ENCODE data around the gene TCF12.
"Not testable (repeated sequence)": the region's sequence is repeated elsewhere in the genome, so short reads cannot be mapped to it uniquely, and the experiment has no call there.

TCF12 gene

DNA sequence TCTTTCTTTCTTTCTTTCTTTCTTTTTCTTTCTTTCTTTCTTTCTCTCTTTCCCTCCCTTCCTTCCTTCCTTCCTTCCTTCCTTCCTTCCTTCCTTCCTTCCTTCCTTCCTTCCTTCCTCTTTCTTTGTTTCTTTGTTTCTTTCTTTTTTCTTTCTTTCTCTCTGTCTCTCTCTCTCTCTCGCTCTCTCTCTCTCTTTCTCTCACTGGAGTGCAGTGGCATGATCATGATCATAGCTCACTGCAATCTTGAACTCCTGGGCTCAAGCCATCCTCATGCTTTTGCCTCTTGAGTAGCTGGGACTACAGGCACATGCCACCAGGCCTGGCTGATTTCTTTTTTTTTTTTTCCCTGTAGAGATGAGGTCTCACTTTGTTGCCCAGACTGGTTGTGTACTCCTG lies 89.4 kb downstream of the TCF12 start:
- not testable (repeated sequence) for H3K9me3 ChIP-seq; H3K27me3 ChIP-seq (ENCODE audit: low read depth)
- peaks cover 16% of the 10 kb centered on the region for H3K4me1 ChIP-seq

DNA sequence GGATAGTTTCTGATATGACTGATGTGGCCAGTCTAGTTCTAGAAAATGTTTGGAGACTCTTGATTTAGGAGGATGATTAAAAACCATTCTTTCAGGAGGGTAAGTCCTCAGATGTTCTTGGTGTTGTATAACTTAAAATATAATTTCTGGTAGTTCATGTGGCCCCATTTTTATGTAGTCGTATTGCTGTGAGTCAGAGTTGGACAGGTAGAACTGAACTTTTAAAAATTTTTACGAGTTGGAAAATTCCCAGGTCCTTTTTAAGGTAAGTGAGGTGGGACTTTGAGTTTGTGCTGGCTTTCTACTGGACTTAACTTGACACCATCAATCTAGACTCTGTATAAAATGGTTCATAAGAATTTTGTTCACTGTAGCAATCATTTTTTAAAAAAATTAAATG lies 92.3 kb downstream of the TCF12 start:
- H3K4me1 ChIP-seq = peaks cover 7% of the 10 kb centered on the region
- DNase-seq (ENCODE audit: low spot score in 2 of 2) = no peak
- no peaks in the 10 kb centered on the region; the same call in 1 of the 2 replicates for H3K36me3 ChIP-seq (replicated peaks)
- H3K27me3 ChIP-seq (ENCODE audit: low read depth) = no peaks in the 10 kb centered on the region
- in situ Hi-C loops (cut with MboI; ENCODE audit: low sequenced_read_pairs) = no loop called here
- H3K9me3 ChIP-seq = no peaks in the 10 kb centered on the region
- H3K4me3 ChIP-seq = no peak overlapping the region

More for the DNA sequence above, 89.4 kb downstream of the TCF12 start:
- DNase-seq (ENCODE audit: low spot score in 2 of 2); in situ Hi-C loops (cut with MboI; ENCODE audit: low sequenced_read_pairs); H3K4me3 ChIP-seq; H3K36me3 ChIP-seq (replicated peaks): not testable (repeated sequence)

DNA sequence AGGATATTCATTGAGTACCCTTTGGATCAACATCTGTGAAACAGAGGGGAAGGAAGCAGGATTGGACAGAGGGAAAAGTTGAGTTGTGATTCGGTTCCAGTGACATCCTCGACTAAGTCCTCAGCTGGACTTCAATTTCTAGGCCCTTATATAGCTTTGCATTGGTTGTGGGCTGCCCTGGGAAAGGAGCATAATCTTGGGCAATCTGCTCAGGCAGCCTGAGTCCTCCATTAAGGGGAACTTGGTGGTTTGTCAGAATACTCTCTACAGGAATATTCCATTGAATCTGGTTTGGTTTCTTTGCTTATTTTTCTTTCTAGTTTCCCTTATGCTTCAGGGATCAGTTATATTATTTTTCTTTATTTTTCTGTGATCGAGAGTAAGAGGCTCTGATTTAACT lies 94.1 kb downstream of the TCF12 start:
- H3K4me1 ChIP-seq = peaks cover 10% of the 10 kb centered on the region
- no peaks in the 10 kb centered on the region; the same call in 1 of the 2 replicates for H3K36me3 ChIP-seq (replicated peaks)
- no peak overlapping the region for H3K4me3 ChIP-seq
- in situ Hi-C loops (cut with MboI; ENCODE audit: low sequenced_read_pairs) = no loop called here
- no peak for DNase-seq (ENCODE audit: low spot score in 2 of 2)
- no peaks in the 10 kb centered on the region for H3K9me3 ChIP-seq
- no peaks in the 10 kb centered on the region for H3K27me3 ChIP-seq (ENCODE audit: low read depth)

DNA sequence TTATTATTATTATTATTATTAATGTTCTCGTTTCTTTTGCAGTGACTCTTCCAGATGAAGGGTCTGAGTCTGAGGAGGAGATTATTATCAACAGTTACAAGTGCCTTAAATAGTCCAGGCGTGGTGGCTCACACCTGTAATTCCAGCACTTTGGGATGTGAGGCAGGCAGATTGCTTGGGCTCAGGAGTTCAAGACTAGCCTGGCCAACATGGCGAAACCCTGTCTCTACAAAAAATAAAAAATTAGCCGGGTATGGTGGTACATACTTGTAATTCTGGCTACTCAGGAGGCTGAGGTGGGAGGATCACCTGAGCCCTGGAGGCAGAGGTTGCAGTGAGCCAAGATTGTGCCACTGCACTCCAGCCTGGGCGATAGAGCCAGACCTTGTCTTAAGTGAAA lies 96.5 kb downstream of the TCF12 start:
- H3K9me3 ChIP-seq; H3K4me3 ChIP-seq; H3K27me3 ChIP-seq (ENCODE audit: low read depth); H3K4me1 ChIP-seq; H3K36me3 ChIP-seq (replicated peaks); DNase-seq (ENCODE audit: low spot score in 2 of 2); in situ Hi-C loops (cut with MboI; ENCODE audit: low sequenced_read_pairs): not testable (repeated sequence)

DNA sequence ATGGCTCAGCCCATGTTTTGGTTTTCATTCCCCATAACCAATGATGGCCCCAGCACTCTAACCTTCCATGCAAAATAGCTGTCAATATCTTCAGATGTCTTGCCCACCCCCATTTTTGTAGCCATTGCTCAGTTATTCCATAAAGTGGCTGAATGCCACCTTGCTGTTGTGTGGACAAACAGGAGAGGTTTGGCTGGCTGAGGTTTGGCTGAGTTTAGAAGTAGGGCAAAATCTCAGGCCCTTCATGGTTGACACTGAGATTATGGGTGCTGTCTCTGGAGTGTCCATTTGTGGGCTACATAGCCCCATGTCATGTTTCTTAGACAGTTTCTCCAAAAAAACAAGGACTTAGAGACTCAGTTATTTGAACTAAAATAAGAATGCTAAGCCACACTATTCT lies 96.9 kb downstream of the TCF12 start:
- Histone ChIP-seq H3K36me3 (replicated peaks) (no peaks in the 10 kb centered on the region; the same call in 1 of the 2 replicates), H3K27me3 (ENCODE audit: low read depth) (no peaks in the 10 kb centered on the region), H3K4me1 (peaks cover 4% of the 10 kb centered on the region), H3K4me3 (no peak overlapping the region), H3K9me3 (no peaks in the 10 kb centered on the region)
- in situ Hi-C loops (cut with MboI; ENCODE audit: low sequenced_read_pairs) = no loop called here
- no peak for DNase-seq (ENCODE audit: low spot score in 2 of 2)

DNA sequence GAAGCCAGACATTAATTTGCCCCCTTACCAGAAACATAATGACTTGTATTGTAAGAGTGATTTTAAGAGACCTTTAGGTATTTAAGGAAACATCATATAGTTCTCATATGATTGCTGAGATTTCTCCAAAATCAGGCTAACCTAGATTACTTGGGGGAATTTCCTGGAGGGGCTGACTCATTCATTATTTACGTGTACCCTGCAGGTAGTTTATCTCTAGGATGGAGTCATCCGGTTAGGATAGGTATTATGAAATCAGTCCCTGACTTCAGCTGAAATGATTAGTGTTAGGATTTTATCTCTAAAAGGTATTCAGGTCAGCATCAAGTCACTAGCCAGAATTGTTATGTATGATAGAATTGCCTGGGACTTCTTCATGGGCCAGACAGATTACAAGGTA lies 97.5 kb downstream of the TCF12 start:
- H3K36me3 ChIP-seq (replicated peaks) = no peaks in the 10 kb centered on the region; the same call in 1 of the 2 replicates
- no peaks in the 10 kb centered on the region for H3K9me3 ChIP-seq
- DNase-seq (ENCODE audit: low spot score in 2 of 2) = no peak
- no peaks in the 10 kb centered on the region for H3K27me3 ChIP-seq (ENCODE audit: low read depth)
- H3K4me1 ChIP-seq = peaks cover 4% of the 10 kb centered on the region
- H3K4me3 ChIP-seq = no peak overlapping the region
- in situ Hi-C loops (cut with MboI; ENCODE audit: low sequenced_read_pairs) = no loop called here

DNA sequence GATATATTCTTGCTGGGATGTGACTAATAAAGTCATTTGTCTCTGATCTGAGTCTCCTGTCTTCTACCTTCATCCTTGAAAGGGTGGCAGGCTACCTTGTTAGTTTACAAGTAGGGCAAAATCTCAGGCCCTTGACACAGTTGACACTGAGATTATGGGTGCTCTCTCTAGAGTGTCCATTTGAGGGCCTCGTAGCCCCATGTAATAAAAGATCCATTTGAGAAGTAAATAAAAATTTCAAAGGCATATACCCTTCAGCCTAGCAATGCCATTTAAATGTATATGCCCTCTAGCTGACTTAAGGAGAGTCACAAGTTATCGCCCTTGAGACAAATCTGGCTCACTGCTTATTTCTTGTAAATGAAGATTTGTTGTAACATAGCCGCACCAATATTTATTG lies 98.6 kb downstream of the TCF12 start:
- no peaks in the 10 kb centered on the region for H3K9me3 ChIP-seq
- H3K4me3 ChIP-seq = no peak overlapping the region
- peaks cover 4% of the 10 kb centered on the region for H3K4me1 ChIP-seq
- H3K27me3 ChIP-seq (ENCODE audit: low read depth) = no peaks in the 10 kb centered on the region
- no peaks in the 10 kb centered on the region; the same call in 1 of the 2 replicates for H3K36me3 ChIP-seq (replicated peaks)
- peak; percentile 27 to 66 for DNase-seq (ENCODE audit: low spot score in 2 of 2)
- in situ Hi-C loops (cut with MboI; ENCODE audit: low sequenced_read_pairs) = no loop called here

DNA sequence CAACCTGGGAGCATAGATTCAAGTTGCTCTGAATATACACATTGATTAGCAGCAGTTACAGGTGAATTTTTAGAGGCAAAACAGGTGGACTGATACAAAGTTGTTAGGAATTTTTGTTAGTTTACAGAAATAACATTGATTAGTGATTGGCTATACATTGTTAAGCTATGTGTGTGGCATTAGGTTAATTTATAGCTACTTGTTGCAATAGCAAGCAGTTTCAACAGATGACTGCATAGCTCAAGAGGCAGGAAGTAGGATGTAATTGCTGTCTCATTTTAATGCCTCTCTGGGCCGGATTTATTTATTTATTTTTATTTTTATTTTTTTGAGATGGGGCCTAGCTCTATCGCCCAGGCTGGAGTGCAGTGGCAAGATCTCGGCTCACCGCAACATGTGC lies 99.7 kb downstream of the TCF12 start:
- Histone ChIP-seq H3K36me3 (replicated peaks) (no peaks in the 10 kb centered on the region; the same call in 1 of the 2 replicates), H3K27me3 (ENCODE audit: low read depth) (no peaks in the 10 kb centered on the region)
- in situ Hi-C loops (cut with MboI; ENCODE audit: low sequenced_read_pairs) = no loop called here

DNA sequence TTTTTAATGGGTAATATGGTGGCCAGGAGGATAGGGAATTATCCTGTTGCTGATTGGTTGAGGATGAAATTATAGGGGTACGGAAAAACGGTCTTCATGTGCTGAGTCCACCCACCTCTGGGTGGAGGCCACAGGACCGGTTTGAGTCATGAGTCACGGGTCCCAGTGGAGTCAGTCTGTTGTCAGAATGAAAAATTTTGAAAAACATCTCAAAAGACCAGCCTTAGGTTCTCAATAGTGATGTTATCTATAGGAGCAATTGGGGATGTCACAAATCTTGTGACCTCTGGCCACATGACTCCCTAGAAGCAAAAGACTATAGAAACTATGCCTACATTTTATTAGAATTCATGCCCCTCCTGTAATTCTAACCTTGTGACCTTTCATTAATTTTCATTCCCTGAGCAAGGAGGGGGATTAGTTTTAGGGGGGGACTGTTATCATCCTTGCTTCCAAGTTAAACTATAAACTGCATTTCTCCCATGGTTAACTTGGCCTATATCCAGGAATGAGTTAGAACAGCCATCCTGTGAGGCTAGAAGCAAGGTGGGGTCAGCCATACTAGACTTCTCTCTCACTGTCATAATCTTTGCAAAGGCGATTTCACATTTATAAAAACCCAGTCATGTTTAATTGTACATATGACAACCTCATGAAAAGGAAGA lies 101.2 kb downstream of the TCF12 start:
- Histone ChIP-seq H3K36me3 (replicated peaks) (no peaks in the 10 kb centered on the region; the same call in 1 of the 2 replicates), H3K9me3 (peaks cover 5% of the 10 kb centered on the region; the same call in 1 of the 2 replicates), H3K4me3 (no peak overlapping the region), H3K4me1 (peaks cover 6% of the 10 kb centered on the region), H3K27me3 (ENCODE audit: low read depth) (no peaks in the 10 kb centered on the region)
- no peak for DNase-seq (ENCODE audit: low spot score in 2 of 2)
- in situ Hi-C loops (cut with MboI; ENCODE audit: low sequenced_read_pairs) = no loop called here

More for the DNA sequence above, 99.7 kb downstream of the TCF12 start:
- no peak for DNase-seq (ENCODE audit: low spot score in 2 of 2)
- Histone ChIP-seq H3K9me3 (peaks cover 1% of the 10 kb centered on the region; the same call in 1 of the 2 replicates), H3K4me1 (peaks cover 4% of the 10 kb centered on the region), H3K4me3 (no peak overlapping the region)

DNA sequence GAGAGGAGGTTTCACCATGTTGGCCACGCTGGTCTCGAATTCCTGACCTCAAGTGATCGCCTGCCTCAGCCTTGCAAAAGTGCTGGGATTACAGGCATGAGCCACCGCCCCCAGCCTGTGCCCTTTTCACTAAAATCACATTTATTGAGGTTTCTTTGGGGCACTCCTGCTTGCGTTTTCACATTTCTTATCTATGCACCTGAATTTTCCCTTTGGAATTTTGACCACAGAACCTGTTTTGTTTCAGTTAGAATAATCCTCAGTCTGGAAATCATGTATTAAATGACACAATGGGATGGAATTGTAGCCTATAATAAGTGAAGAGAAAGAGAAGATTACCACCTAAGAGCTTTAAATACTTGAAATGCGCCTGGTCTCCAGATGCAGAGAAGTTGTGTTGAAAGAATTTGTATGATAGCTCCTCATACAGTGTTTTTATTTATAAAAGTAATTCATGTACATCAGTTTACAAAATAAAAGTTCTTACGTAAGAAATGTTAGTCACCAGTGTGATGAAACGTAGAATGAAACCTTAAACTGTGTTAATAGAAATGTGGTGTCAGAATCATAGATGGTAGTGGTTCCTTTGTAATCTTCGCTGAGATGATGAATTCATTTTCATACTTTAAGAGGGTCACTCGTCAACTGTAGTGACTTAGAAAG lies 107.0 kb downstream of the TCF12 start:
- in situ Hi-C loops (cut with MboI; ENCODE audit: low sequenced_read_pairs) = no loop called here
- Histone ChIP-seq H3K9me3 (peaks cover 5% of the 10 kb centered on the region; the same call in 1 of the 2 replicates), H3K4me3 (no peak overlapping the region), H3K27me3 (ENCODE audit: low read depth) (no peaks in the 10 kb centered on the region), H3K4me1 (peaks cover 18% of the 10 kb centered on the region), H3K36me3 (replicated peaks) (no peaks in the 10 kb centered on the region)
- DNase-seq (ENCODE audit: low spot score in 2 of 2) = peak; percentile 73 to 83

DNA sequence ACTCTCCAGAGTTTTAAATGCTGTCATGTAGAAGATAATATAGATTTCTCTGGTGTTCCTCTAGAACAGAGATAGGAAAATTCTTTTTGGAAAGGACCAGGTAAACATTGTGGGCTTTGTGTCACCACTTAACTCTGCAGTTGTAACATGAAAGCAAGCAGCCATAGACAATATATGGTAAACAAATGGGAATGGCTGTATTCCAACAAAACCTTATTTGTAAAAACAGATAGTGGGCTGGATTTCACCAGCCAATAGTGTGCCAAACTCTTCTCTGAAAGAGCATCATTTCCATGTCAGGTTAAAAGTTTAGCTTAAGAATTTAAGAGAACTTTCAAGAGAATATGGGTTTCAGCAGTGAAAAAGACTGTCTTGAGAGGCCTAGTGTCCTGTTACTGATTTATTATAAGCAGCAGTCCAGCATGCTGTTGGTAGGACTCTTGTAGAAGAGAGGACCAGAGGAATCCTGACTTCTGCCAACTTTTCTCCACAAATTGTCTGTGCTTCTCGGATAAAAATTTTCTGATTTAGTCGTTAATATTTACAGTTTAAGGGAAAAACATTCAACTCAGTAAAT lies 107.7 kb downstream of the TCF12 start:
- Histone ChIP-seq H3K9me3 (peaks cover 5% of the 10 kb centered on the region; the same call in 1 of the 2 replicates), H3K4me1 (peaks cover 18% of the 10 kb centered on the region), H3K36me3 (replicated peaks) (no peaks in the 10 kb centered on the region), H3K4me3 (no peak overlapping the region), H3K27me3 (ENCODE audit: low read depth) (no peaks in the 10 kb centered on the region)
- DNase-seq (ENCODE audit: low spot score in 2 of 2) = no peak
- in situ Hi-C loops (cut with MboI; ENCODE audit: low sequenced_read_pairs) = no loop called here

DNA sequence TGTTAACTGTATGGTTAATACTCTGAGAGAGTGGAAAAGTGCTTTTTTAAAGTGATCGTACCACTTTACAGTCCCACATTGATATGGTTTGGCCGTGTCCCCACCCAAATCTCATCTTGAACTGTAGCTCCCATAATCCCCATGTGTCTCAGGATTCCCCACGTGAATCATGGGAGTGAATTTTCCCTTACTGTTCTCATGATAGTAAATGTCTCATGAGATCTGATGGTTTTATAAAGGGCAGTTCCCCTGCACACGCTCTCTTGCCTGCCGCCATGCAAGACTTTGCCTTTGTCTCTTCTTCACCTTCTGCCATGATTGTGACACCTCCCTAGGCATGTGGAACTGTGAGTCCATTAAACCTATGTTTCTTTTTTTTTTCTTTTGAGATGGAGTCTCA lies 109.2 kb downstream of the TCF12 start:
- Histone ChIP-seq H3K4me1 (peaks cover 22% of the 10 kb centered on the region), H3K4me3 (no peak overlapping the region), H3K27me3 (ENCODE audit: low read depth) (no peaks in the 10 kb centered on the region), H3K9me3 (peaks cover 5% of the 10 kb centered on the region; the same call in 1 of the 2 replicates), H3K36me3 (replicated peaks) (no peaks in the 10 kb centered on the region)
- in situ Hi-C loops (cut with MboI; ENCODE audit: low sequenced_read_pairs) = no loop called here
- no peak for DNase-seq (ENCODE audit: low spot score in 2 of 2)

DNA sequence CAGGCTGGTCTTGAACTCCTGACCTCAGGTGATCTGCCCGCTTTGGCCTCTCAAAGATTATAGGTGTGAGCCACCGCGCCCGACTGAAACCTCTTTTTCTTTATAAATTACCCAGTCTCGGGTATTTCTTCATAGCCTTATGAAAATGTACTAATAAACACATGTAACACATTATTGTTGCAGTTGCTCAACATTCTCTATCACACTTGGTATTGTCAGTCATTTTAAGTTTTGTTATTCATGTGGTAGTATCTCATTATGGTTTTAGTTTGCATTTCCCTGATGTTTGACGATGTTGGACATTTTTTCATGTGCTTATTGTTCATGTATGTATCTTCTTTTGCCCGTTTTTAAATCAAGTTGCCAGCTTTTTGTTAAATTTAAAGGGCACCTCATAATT lies 109.7 kb downstream of the TCF12 start:
- no peak for DNase-seq (ENCODE audit: low spot score in 2 of 2)
- peaks cover 4% of the 10 kb centered on the region; the same call in 1 of the 2 replicates for H3K9me3 ChIP-seq
- in situ Hi-C loops (cut with MboI; ENCODE audit: low sequenced_read_pairs) = no loop called here
- H3K4me1 ChIP-seq = peaks cover 24% of the 10 kb centered on the region
- H3K4me3 ChIP-seq = no peak overlapping the region
- H3K27me3 ChIP-seq (ENCODE audit: low read depth) = no peaks in the 10 kb centered on the region
- H3K36me3 ChIP-seq (replicated peaks) = no peaks in the 10 kb centered on the region

DNA sequence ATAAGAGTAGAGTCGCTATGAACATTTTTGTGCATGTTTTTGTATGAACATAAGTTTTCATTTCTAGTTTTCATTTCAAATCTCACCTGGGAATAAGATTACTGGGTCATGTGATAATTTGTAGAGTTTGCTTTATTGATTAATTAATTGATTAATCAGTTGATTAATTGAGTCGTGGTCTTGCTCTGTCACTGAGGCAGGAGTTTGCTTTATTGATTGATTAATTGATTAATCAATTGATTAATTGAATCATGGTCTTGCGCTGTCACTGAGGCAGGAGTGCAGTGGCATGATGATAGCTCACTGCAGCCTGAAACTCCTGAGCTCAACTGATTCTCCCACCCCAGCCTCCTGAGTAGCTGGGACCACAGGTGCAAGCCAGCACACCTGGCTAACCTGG lies 111.6 kb downstream of the TCF12 start:
- in situ Hi-C loops (cut with MboI; ENCODE audit: low sequenced_read_pairs) = no loop called here
- no peaks in the 10 kb centered on the region for H3K9me3 ChIP-seq
- peaks cover 27% of the 10 kb centered on the region for H3K4me1 ChIP-seq
- no peaks in the 10 kb centered on the region for H3K36me3 ChIP-seq (replicated peaks)
- DNase-seq (ENCODE audit: low spot score in 2 of 2) = no peak
- H3K27me3 ChIP-seq (ENCODE audit: low read depth) = no peaks in the 10 kb centered on the region
- H3K4me3 ChIP-seq = no peak overlapping the region
